Peyer's patch (tissue), 4 donors: ENCODE data around the gene PATE1.

Source experiments
- POLR2A ChIP-seq, 2 donors: fragments of 450-650 bp; IDR thresholded peaks; one replicate each; pipeline ENCODE4 v1.5.1; 2017; ENCODE audit warnings: antibody characterized with exemption in 2 of 2, mild to moderate bottlenecking in 2 of 2, moderate library complexity in 2 of 2
- TF ChIP-seq, protein P1 (sequence below), 6 experiments: fragments of 450-650 bp in 4 of 6; fragments of 200-600 bp in 2 of 6; sonication (generic) in 1 of 6; IDR thresholded peaks; one replicate each; pipeline ENCODE4 v1.5.1; 2017 to 2019; ENCODE audit warnings: antibody characterized with exemption in 6 of 6, mild to moderate bottlenecking in 3 of 6, moderate library complexity in 1 of 6

DNA sequence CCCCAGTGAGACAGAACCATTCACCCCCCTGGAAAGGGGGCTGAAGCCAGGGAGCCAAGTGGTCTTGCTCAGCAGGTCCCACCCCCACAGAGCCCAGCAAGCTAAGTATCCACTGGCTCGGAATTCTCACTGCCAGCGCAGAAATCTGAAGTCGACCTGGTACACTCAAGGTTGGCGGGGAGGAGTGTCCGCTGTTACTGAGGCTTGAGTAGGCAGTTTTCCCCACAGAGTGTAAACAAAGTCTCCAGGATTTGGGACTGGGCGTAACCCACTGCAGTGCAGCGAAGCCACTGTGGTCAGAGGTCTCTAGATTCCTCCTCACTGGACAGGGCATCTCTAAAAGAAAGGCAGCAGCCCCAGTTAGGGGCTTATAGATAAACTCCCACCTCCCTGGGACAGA, 10.0 kb downstream of the PATE1 start:
- TF ChIP-seq, protein P1, sequence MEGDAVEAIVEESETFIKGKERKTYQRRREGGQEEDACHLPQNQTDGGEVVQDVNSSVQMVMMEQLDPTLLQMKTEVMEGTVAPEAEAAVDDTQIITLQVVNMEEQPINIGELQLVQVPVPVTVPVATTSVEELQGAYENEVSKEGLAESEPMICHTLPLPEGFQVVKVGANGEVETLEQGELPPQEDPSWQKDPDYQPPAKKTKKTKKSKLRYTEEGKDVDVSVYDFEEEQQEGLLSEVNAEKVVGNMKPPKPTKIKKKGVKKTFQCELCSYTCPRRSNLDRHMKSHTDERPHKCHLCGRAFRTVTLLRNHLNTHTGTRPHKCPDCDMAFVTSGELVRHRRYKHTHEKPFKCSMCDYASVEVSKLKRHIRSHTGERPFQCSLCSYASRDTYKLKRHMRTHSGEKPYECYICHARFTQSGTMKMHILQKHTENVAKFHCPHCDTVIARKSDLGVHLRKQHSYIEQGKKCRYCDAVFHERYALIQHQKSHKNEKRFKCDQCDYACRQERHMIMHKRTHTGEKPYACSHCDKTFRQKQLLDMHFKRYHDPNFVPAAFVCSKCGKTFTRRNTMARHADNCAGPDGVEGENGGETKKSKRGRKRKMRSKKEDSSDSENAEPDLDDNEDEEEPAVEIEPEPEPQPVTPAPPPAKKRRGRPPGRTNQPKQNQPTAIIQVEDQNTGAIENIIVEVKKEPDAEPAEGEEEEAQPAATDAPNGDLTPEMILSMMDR (IDR thresholded peaks at IDR 0.05) = no peak
- TF ChIP-seq POLR2A (IDR thresholded peaks at IDR 0.05) = no peak
